NCI-H146 treated with DMSO at 0.1 percent for 48 hours (cell line): Measurements from ENCODE around the gene HOXD4.

Source experiments
- DNase-seq: peaks from one replicate; lab custom pipeline; 2025; ENCODE audit not compliant: unreplicated experiment; lab: John Stamatoyannopoulos, UW

Gene HOXD4

DNA sequence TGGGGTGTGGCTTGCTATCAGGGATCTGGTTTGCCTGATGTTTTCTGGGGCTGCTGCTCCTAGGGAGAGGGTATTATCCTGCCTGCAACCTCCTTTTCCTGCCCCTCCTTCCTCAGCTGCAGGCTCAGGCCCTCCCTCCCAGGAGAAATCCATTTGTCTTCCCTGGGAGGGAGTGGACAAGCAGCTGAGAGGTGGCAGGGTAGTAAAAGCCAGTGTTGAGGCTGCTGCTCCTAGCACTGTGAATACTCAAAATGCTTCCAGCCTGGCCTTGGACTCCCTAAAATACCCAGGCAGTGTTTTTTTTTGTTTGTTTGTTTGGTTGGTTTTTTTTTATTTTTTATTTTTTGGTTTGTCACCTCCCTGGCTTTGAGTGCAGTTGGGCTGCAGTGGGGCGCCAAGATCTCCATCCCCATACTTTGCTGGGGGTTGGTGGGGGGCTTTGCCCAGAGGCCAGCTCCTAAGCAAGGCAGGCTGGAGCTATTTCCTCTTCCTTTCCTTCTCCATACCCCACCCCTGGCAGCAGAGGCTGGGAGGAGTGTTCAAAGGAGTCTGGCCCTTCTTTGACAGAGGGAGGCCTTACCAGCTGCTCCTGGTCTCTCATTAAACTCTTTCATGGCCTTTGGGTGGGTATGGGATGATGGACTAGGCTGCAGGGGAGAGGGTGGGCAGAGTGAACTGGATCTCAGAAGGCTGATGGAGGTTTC is 19.4 kb downstream of the HOXD4 start:
- DNase-seq, result no peak

DNA sequence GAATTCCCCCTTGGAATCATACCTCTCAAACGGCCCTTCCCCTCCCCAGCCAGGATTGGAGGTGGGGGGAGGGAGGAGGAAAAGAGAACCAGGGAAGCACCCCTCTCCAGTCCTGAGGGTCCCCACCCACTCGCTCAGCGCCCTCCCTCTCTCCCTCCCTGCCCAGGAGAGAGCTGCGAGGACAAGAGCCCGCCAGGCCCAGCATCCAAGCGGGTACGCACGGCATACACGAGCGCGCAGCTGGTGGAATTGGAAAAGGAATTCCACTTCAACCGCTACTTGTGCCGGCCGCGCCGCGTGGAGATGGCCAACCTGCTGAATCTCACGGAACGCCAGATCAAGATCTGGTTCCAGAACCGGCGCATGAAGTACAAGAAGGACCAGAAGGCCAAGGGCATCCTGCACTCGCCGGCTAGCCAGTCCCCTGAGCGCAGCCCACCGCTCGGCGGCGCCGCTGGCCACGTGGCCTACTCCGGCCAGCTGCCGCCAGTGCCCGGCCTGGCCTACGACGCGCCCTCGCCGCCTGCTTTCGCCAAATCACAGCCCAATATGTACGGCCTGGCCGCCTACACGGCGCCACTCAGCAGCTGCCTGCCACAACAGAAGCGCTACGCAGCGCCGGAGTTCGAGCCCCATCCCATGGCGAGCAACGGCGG is 20.1 kb downstream of the HOXD4 start:
- DNase-seq, result no peak

DNA sequence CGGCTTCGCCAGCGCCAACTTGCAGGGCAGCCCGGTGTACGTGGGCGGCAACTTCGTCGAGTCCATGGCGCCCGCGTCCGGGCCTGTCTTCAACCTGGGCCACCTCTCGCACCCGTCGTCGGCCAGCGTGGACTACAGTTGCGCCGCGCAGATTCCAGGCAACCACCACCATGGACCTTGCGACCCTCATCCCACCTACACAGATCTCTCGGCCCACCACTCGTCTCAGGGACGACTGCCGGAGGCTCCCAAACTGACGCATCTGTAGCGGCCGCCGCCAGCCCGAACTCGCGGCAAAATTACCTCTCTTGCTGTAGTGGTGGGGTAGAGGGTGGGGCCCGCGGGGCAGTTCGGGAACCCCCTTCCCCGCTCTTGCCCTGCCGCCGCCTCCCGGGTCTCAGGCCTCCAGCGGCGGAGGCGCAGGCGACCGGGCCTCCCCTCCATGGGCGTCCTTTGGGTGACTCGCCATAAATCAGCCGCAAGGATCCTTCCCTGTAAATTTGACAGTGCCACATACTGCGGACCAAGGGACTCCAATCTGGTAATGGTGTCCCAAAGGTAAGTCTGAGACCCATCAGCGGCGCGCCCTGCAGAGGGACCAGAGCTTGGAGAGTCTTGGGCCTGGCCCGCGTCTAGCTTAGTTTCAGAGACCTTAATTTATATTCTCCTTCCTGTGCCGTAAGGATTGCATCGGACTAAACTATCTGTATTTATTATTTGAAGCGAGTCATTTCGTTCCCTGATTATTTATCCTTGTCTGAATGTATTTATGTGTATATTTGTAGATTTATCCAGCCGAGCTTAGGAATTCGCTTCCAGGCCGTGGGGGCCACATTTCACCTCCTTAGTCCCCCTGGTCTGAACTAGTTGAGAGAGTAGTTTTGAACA is 20.9 kb downstream of the HOXD4 start:
- no peak for DNase-seq

DNA sequence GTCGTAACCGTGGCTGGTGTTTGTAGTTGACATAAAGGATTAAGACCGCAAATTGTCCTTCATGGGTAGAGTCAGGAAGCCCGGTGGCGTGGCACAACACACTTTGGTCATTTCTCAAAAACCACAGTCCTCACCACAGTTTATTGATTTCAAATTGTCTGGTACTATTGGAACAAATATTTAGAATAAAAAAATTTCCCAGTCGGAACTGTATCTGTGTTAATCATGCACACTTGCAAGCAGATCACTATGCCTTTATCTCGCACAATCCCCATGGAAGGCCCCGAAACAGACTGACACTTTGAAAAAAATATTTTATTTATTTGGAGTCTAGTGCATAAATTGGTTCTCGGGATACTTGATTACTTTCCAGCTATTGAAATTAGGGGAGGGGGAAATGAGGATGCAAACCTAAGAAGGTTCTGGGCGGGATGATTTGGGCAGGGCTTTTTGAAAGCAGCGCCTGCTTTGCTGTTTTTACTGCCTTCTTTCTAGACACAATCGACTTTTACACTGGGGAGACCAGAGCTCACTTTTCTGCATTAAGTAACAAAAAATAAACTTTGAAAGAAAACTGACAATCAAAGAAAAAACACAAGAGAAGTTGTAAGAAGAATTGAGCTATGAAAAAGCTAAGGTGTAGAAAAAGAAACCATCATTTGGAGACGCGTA is 21.7 kb downstream of the HOXD4 start:
- DNase-seq, result no peak

DNA sequence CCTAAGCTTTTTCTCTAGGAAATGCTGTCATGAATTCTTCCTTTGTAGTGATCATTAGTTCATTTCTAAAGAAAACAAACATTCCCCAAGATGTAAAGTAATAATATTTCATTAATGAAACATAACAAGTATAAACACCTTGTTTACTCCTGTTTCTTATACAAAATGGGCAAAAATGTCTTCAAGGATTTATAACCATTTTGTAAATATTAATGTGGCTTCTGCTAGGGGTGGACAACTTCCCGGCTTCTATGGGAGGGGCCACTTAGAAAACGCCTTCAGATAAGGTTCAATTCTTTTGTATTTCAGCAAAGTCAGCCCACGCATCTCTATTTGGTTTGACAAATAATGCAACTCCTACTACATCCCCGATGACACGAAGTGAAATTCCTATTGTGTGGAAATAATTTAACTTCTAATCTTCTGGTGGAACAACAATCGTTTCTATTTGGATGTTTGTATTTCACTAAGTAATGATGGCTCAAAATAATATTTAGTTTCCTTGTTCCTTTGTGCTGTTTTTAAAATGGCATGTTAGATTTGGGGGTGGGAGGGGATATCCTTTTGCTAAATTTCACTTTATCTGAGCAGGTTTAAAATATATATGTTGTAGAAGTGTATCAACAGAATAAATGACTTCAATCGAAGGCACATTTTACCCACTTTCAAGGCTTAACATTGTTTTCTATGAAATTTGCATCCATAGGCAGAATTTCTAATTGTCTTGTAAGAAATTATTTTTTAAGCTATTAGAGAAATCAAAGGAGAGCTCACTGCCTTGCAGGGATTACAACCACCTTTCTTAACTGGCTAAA is 22.4 kb downstream of the HOXD4 start:
- DNase-seq, result no peak

DNA sequence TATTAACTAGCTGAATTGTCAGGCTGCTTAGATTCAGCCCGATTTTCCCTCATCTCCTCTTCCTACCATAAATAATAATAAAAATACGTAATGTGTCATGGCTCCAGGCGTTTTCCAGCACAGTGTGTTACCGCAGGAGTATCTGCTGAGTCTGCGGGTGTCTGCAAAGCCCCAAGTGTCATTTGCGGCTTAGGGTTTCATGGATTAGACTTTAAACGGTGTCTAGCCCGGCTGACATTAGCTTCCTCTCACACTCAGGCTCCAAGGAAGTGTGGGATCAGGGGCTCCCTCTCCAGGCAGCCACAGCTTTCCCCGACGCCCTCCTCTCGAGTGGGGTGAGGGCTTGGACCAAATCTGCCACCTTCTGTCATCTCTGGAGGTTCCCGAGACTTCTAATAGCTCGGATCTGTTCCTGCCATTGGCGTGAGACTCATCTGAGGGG is 23.1 kb downstream of the HOXD4 start:
- no peak for DNase-seq

DNA sequence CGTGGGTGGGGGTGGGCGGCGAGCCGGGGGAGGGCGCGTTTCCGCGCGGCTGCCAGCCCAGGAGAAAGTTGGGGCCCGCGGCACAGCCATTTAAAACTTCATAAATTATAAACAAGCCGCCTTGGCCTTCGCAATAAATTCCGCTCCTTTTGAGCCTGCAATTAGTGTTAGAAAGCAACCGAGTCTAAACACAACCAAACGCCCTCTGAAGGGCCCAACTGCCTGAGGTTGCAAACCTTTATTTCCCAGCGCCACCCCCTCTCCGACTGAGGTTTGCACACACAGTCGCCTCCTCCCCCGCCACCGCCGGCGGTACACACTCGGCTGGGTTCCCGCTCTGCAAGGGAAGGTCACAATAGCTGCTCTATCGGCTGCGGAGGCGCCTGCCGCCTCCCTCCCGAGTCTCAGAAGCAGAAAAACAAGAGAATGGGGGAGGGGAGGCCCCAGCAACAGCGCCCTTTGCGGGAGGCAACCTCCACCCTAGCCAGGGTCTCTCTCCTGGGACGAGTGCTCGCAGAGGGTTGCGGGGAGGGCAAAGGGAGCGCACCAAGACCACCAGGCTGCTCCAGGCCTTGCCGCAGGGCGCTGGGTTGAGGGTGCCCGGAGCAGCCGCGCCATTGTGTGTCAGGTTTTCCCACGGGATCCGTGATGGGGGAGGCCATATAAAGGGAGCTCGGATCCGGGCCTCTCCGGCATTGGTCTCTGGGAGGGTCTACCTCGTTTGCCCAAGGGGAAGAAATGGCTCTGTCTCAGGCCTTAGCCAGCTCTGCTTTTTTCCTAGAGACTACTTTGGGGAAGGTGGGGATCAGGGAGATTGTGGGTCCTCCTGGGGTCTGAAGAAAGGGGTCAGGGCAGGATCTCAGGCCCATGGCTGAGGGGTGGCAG is 23.7 kb downstream of the HOXD4 start:
- DNase-seq, result no peak

DNA sequence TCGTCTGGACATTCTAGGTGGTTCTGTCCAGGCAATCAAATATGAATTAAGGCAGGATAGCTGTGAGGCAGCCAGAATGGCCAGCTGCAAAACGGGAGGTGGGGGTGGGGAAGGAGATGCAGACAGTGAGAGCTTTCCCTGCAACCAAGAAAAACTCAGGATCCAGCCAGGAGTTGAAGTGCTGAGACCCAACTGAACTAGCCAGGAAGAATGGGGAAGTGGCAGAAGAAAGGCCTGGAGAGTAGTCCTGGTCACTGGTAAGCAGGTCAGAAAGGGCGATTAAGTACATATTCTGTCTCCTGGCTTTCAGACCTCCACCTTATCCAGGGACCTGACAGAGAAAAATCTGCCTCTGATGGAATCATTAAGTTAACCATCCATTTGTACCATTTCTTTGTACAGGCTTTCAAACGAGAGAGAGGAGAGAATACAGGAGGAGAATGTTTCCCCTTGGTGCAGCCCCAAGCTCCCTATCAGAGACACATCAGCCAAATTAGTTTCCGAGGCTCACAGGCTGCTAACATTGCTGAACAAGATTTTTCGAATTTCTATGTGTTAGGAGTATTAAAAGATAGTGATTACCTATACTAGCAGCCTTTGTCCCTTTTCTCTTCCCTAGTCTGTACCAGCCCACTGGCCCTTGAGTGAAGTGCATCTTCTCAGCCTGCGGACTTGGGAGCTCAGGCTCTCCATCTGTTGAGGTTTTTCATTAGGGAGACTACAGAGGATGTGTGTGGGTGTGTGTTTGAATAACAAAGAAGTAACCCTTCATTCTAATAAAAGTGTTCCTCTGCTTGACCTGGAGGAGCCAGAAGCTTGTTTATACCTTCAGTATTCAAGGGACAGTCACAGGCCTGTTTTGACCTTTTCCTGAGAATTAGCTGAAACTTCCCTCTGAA is 24.6 kb downstream of the HOXD4 start:
- no peak for DNase-seq

DNA sequence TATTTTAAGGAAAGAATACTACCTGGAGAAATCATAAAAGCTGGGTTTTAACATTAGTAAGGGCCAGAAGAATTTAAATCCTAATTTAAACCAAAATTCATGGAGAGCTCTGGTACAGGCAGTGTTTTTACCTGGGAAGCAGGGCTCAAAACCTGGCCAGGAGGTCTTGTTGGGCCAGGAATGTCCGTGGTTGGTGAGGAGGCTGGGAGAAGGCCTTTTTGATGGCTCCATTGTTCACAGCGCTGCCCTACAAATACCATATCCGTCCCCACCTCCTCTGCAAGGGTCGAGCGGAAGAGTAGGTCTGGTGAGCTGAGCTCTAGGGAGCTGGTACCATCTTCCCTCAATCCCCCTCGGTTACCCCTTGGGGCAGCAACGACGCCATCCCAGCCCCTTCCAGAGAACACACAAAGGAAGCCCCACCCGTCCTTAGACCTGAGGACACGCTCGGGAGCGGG is 26.3 kb downstream of the HOXD4 start:
- peak; percentile 62 for DNase-seq

DNA sequence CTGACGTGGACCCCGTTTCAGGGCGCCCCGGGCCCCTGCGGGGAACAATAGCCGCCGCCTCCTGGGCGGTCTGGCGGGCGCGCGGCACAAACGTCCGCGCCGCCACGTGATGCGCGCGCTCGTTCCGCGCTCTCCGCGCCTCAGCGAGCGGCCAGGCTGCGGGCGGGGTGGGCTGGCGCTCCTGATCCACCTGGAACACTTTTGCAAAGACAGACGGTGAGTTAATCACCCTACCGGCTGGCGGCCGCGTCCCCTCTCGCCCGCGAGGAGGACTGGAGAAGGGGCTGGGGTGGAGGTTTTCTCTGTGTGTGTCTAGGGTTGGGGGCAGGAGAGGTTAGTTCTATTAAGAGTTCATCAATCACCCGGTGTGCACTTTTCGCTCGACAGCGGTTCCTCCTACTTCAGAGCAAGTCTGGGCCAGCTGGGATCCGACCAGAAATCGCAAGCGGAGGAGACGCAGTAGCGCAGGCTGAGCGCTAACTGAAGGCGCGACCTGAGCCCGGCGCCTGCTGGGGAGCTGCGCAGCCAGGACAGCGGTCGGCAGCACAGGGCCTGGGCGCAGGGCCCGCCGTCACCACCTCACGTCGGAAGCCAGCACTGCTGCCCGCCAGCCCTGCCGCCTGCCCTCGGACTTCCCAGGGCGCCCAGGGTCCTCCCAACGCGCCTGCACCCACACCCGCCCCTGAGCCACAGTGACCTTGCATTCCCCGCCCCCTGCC is 26.8 kb downstream of the HOXD4 start:
- peak; percentile 62 for DNase-seq

DNA sequence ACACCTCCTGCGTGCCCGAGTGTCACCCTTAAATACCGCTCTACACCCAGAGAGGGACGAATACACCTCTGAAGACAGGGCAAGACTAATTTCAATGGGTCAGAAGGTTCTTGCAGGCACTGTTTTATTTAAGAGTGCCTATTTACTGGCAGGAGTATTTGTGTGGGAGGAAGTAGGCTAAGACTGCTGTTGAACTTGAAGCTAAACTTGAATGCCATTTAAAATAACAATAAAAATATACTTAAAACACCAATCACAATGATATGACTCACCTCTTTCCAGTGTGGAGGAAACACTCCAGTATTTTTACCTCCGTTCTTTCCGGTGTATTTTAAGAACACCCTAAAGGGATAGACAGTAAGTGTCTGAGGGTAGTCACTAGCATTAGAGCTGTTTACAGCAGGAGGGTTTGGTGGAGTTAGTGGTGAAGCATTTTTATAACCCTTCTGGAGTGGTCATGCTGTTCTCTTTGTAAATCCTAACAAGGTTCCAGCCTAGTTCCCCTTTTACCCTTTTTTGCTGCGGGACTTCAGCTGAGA is 27.5 kb downstream of the HOXD4 start:
- DNase-seq, result peak; percentile 23

DNA sequence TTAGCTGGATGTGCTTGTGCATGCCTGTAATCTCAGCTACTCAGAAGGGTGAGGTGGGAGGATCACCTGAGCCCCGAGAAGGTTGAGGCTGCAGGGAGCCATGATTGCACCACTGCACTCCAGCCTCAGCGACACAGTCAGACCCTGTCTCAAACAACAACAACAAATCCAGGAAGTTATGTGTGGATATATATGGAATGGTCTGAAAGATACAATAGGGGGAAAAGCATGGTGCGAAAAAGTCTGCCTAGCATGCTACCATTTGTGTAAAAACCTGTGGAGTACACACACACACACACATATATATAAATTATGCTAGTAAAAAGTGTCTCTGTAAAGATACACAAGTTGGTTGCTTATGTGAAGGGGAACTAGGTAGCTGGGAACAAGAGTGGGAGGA is 30.2 kb downstream of the HOXD4 start:
- no peak for DNase-seq

DNA sequence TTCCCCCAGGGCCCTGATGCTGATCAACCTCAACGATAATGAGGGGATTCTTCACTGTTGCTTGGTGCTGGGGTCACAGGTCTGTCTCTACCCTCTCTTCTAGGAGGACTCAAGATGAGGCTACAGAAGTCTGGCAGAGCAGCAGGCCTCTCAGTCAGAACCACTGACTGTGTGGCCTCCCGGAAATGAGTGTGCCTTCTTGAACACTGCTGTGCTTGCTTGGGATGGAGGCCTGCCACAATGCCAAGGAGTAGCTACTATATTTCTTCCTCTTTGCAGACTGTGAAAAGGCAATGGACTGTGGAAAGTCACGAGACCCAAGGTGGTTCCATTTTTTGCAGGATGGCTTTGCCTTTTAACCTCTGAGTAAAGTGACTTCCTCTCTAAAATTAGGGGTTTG is 31.3 kb downstream of the HOXD4 start:
- no peak for DNase-seq

DNA sequence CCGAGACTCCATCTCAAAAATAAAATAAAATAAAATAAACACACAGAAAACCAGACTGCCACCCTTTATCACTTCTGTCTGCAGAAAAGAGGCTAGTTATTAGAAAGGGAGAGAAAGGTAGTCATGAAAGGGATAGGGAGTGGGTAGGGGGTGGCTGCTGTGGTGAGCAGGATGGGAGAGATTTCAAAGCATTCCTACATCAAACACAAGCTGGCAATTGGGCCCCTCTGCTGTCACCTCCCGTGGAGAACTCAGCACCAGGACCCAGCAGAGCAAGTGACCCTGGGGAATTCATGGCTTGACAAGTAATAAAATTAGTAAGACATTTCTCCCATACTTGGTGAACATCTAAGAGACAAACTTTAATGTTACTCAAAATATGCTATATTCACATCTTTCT is 33.4 kb downstream of the HOXD4 start:
- no peak for DNase-seq

DNA sequence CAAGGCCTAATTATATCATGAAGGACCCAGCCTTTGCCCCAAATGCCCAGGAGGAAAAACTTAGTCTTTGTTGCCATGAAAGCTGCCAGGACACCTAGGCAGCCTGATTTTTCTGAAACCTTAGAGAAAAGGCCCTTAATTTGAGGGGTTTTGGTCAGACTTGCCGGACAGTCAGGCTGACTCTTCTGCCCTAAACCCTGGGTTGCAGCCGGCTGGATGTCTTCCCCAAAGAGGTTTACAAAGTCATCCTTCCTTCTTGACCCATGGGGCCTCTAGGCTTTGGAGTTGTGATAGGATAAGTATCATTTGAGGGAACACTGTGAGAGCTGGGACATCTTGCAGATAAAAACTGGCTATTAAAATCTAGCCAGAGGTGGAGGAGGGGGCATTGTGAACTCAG is 34.7 kb downstream of the HOXD4 start:
- DNase-seq, result no peak

DNA sequence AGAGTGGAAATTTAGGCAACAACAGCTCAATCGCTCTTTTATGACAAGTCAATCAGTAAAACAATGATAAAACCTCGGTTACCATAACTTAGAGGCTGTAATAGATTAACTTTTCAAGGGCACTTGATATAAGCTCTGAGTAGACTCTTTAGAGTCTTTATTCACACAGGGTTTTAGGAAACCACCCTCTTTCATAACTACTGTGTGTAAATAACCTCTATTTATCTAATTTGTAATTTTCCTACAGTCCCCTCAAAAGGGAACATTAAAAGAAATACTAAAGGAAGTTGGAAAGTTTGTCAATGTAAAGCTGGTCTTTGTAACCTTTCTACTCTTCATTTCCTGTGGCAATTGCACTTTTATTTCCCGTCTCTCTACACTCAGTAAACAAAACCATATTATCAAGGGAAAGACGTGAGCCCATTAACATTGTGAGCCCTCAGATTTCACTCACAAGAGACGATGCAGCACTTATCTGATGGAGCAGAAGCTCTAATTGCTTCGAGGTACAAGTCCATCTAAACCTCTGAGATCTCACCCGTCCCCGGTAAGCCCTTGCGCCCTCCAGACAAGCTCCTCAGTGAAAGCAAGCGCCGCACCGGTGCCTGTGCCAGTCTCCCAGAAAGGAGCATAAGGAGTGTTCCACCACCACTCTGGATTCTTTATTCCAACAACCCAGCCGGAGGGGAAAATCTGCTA is 36.0 kb downstream of the HOXD4 start:
- DNase-seq, result no peak
